ENCODE data around the gene CCND3. TPM values are rescaled to one million over a fixed set of nuclear protein-coding genes. Genes with fewer than 3 reads are reported as not detected.

Gene CCND3
- total and polyA plus RNA-seq, 2 of the 13 experiments (the other 11 are each of a cell fraction or from before 2014, with no cell fraction given) = 4.3 to 7.2 TPM

DNA sequence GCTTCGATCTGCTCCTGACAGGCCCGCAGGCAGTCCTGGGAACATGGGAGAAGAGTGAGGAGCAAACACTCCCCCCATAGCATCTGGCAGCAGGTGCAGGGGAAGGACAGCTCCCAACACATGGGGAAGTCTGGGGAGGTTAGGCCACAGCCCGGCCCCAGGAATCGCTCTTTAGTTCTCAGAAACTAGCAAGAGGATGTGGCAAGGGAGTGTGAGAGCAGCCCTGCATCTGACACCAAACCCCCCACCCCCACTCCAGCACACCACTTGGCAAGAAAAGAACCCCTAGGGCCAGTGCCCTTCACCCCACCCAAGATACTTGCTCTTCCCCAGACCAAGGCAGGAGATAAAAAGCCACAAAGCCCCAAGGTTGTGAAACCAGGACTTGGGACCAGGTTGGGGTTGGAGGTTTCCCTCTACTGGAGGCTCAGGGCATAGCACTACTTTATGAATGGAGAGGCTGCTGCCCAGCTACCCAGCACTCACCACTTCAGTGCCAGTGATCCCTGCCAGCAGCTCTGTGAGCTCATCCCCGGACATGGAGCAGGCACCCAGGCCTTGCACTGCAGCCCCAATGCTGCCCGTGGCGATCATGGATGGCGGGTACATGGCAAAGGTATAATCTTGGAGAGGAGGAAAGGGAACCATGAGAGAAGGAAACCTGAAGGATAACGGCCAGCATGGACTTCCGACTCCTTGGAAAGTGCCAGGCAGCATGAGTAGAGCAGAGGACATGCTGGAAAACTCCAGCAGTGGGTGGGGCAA, 5.4 kb downstream of the CCND3 start (continued):
- TF ChIP-seq, protein P1, sequence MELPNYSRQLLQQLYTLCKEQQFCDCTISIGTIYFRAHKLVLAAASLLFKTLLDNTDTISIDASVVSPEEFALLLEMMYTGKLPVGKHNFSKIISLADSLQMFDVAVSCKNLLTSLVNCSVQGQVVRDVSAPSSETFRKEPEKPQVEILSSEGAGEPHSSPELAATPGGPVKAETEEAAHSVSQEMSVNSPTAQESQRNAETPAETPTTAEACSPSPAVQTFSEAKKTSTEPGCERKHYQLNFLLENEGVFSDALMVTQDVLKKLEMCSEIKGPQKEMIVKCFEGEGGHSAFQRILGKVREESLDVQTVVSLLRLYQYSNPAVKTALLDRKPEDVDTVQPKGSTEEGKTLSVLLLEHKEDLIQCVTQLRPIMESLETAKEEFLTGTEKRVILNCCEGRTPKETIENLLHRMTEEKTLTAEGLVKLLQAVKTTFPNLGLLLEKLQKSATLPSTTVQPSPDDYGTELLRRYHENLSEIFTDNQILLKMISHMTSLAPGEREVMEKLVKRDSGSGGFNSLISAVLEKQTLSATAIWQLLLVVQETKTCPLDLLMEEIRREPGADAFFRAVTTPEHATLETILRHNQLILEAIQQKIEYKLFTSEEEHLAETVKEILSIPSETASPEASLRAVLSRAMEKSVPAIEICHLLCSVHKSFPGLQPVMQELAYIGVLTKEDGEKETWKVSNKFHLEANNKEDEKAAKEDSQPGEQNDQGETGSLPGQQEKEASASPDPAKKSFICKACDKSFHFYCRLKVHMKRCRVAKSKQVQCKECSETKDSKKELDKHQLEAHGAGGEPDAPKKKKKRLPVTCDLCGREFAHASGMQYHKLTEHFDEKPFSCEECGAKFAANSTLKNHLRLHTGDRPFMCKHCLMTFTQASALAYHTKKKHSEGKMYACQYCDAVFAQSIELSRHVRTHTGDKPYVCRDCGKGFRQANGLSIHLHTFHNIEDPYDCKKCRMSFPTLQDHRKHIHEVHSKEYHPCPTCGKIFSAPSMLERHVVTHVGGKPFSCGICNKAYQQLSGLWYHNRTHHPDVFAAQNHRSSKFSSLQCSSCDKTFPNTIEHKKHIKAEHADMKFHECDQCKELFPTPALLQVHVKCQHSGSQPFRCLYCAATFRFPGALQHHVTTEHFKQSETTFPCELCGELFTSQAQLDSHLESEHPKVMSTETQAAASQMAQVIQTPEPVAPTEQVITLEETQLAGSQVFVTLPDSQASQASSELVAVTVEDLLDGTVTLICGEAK (IDR thresholded peaks at IDR 0.05) = no peak
- TF ChIP-seq, protein P1 (CRISPR knock-in tag; IDR thresholded peaks at IDR 0.05) = no peak
- TF ChIP-seq ZNF879 (CRISPR knock-in tag; IDR thresholded peaks at IDR 0.05) (no peak), SOX6 (IDR thresholded peaks at IDR 0.05) (no peak), SOX6 (CRISPR knock-in tag; IDR thresholded peaks at IDR 0.05) (no peak; the same call in 1 of the 2 replicates), ZNF546 (CRISPR knock-in tag; conservative IDR thresholded peaks at IDR 0.05) (no peak), KDM5B (CRISPR knock-in tag; IDR thresholded peaks at IDR 0.05; ENCODE audit: borderline replicate concordance) (peak; percentile 57; the same call in 1 of the 2 replicates), PHF21A (CRISPR knock-in tag; IDR thresholded peaks at IDR 0.05) (no peak), TSC22D2 (CRISPR knock-in tag; IDR thresholded peaks at IDR 0.05; ENCODE audit: borderline replicate concordance) (no peak), KDM1A (CRISPR knock-in tag; IDR thresholded peaks at IDR 0.05) (no peak)
- TF ChIP-seq, protein P2, sequence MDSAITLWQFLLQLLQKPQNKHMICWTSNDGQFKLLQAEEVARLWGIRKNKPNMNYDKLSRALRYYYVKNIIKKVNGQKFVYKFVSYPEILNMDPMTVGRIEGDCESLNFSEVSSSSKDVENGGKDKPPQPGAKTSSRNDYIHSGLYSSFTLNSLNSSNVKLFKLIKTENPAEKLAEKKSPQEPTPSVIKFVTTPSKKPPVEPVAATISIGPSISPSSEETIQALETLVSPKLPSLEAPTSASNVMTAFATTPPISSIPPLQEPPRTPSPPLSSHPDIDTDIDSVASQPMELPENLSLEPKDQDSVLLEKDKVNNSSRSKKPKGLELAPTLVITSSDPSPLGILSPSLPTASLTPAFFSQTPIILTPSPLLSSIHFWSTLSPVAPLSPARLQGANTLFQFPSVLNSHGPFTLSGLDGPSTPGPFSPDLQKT (CRISPR knock-in tag; IDR thresholded peaks at IDR 0.05; ENCODE audit: borderline replicate concordance) = no peak
- TF ChIP-seq, protein P3, sequence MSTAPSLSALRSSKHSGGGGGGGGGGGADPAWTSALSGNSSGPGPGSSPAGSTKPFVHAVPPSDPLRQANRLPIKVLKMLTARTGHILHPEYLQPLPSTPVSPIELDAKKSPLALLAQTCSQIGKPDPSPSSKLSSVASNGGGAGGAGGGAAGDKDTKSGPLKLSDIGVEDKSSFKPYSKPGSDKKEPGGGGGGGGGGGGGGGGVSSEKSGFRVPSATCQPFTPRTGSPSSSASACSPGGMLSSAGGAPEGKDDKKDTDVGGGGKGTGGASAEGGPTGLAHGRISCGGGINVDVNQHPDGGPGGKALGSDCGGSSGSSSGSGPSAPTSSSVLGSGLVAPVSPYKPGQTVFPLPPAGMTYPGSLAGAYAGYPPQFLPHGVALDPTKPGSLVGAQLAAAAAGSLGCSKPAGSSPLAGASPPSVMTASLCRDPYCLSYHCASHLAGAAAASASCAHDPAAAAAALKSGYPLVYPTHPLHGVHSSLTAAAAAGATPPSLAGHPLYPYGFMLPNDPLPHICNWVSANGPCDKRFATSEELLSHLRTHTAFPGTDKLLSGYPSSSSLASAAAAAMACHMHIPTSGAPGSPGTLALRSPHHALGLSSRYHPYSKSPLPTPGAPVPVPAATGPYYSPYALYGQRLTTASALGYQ (CRISPR knock-in tag; IDR thresholded peaks at IDR 0.05) = no peak
- TF ChIP-seq, protein P4, sequence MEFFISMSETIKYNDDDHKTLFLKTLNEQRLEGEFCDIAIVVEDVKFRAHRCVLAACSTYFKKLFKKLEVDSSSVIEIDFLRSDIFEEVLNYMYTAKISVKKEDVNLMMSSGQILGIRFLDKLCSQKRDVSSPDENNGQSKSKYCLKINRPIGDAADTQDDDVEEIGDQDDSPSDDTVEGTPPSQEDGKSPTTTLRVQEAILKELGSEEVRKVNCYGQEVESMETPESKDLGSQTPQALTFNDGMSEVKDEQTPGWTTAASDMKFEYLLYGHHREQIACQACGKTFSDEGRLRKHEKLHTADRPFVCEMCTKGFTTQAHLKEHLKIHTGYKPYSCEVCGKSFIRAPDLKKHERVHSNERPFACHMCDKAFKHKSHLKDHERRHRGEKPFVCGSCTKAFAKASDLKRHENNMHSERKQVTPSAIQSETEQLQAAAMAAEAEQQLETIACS (CRISPR knock-in tag; IDR thresholded peaks at IDR 0.05) = no peak
- TF ChIP-seq, protein P5, sequence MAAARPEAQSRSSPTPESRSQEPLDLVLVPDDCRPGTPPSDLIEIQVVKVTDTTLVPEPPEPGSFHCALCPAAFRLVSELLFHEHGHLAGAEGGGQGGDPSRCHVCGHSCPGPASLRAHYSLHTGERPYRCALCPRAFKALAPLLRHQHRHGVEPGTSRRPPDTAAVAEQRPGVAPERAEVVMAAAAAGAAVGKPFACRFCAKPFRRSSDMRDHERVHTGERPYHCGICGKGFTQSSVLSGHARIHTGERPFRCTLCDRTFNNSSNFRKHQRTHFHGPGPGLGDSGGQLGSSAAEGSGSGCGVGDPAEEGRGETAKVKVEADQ (CRISPR knock-in tag; IDR thresholded peaks at IDR 0.05; ENCODE audit: borderline replicate concordance) = no peak
